Kidney (tissue), 14 donors: ENCODE measurements around the gene INHBE. TPM values are rescaled to one million over a fixed set of nuclear protein-coding genes. Genes with fewer than 3 reads are reported as not detected.

ENCODE experiments used
- DNase-seq, 5 donors: peaks; one replicate each; pipeline ENCODE4 v3.0.0-alpha.2; 2013 to 2020
- FAIRE-seq: peaks from 2 replicates; lab custom pipeline; 2012; peaks lifted over from hg19 to GRCh38; lab: Jason Lieb, UNC
- H3K27ac ChIP-seq, 2 donors: one replicate each; pipeline ENCODE4 v1.7.0; 2013; ENCODE audit warnings: low read depth in 2 of 2, low read length in 2 of 2, inconsistent platforms in 1 of 2
- H3K27me3 ChIP-seq: one replicate; pipeline ENCODE4 v1.7.1; 2013; ENCODE audit warnings: low read length, inconsistent platforms; ENCODE audit not compliant: control insufficient read depth, insufficient read depth
- H3K36me3 ChIP-seq, 3 donors: one replicate each; pipeline versions ENCODE4 v1.7.0 to v1.7.1; 2013; ENCODE audit warnings: low read length in 3 of 3, control low read depth in 1 of 3, inconsistent platforms in 1 of 3; ENCODE audit not compliant: insufficient read depth in 3 of 3, control insufficient read depth in 2 of 3
- H3K4me1 ChIP-seq, 3 donors: one replicate each; pipeline versions ENCODE4 v1.7.0 to v1.7.1; 2013; ENCODE audit warnings: low read length in 3 of 3, inconsistent platforms in 1 of 3, low read depth in 1 of 3; ENCODE audit not compliant: control insufficient read depth in 2 of 3, insufficient read depth in 2 of 3
- H3K4me3 ChIP-seq, 3 donors: one replicate each; pipeline versions ENCODE4 v1.7.0 to v1.8.1; 2013; ENCODE audit warnings: low read length in 3 of 3, control low read depth in 1 of 3, inconsistent platforms in 1 of 3
- H3K9ac ChIP-seq, 3 donors: one replicate each; pipeline versions ENCODE4 v1.7.0 to v1.7.1; 2013; ENCODE audit warnings: low read length in 3 of 3, control low read depth in 1 of 3, inconsistent platforms in 1 of 3
- H3K9me3 ChIP-seq, 3 donors: one replicate each; pipeline versions ENCODE4 v1.7.0 to v1.7.1; 2013; ENCODE audit warnings: low read length in 3 of 3, control low read depth in 1 of 3, inconsistent platforms in 1 of 3; ENCODE audit not compliant: control insufficient read depth in 2 of 3, insufficient read depth in 1 of 3
- CTCF ChIP-seq: IDR thresholded peaks from 3 replicates; pipeline ENCODE4 v1.5.1; 2012; ENCODE audit warnings: mild to moderate bottlenecking, moderate library complexity, borderline replicate concordance; ENCODE audit not compliant: insufficient read depth; ENCODE audit errors: extremely low read depth
- intact Hi-C: fragments of 100-400 bp; cut with DNase I; formaldehyde crosslinking; loops from one replicate; pipeline ENCODE4 v1.11.1; 2022
- polyA plus RNA-seq: library from polyadenylated mRNA; stranded (reverse); fragments of 350-450 nt; fragmentation: Illumina TruSeq; extraction: RNeasy Lipid Tissue Mini Kit (QIAGEN cat#74804); gene quantifications from one replicate; pipeline ENCODE4 v1.2.3, GENCODE V29; 2014; ENCODE audit warnings: low read depth, low replicate concordance; ENCODE audit not compliant: insufficient read depth
- total RNA-seq: library from RNA; stranded (reverse); fragmentation: NEBNext Ultra II Directional; extraction: Animal tissue kit (Norgen Biotek cat#: 25700); gene quantifications from one replicate; pipeline ENCODE4 v1.2.1, GENCODE V29; 2021
- donor health status: control.
- donor health status: control.
- donor health status: control.
- donor health status: control.
- donor health status: control.
- donor health status: DM: yes; HTN: yes; CAD: no.
- donor health status: Normal renal cell carcinoma (clear cell type).

The INHBE gene
- total and polyA plus RNA-seq, 2 donors from 2014 or later, result 0.19 to 0.30 TPM

DNA sequence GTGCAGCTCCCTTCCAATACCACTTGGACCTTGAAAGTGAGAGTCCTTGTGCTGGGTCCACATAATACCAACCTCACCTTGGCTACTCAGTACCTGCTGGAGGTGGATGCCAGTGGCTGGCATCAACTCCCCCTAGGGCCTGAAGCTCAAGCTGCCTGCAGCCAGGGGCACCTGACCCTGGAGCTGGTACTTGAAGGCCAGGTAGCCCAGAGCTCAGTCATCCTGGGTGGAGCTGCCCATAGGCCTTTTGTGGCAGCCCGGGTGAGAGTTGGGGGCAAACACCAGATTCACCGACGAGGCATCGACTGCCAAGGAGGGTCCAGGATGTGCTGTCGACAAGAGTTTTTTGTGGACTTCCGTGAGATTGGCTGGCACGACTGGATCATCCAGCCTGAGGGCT is 5.7 kb upstream of the INHBE start:
- FAIRE-seq, result no peak
- no peaks in the 10 kb centered on the region for H3K27me3 ChIP-seq
- H3K36me3 ChIP-seq, result no peaks in the 10 kb centered on the region
- intact Hi-C loops, result loop anchor here (5.0 kb wide), 1 partner anchor 142 kb away; no protein-coding TSS in a partner anchor
- DNase-seq, result no peak
- peaks cover 0 to 3% (median 0%) of the 10 kb centered on the region in 3 donors for H3K4me1 ChIP-seq
- H3K4me3 ChIP-seq, result no peak overlapping the region
- H3K9me3 ChIP-seq, result no peaks in the 10 kb centered on the region
- no peak overlapping the region for H3K9ac ChIP-seq
- H3K27ac ChIP-seq, result no peak overlapping the region
- no peak for TF ChIP-seq CTCF

- no peak for TF ChIP-seq CTCF
- H3K4me3 ChIP-seq, result no peak overlapping the region
- H3K27me3 ChIP-seq, result no peaks in the 10 kb centered on the region
- DNase-seq (no peak), FAIRE-seq (no peak)
- H3K4me1 ChIP-seq, result peaks cover 0 to 3% (median 0%) of the 10 kb centered on the region in 3 donors
- intact Hi-C loops, result loop anchor here (10.0 kb wide), 1 partner anchor 185 kb away; no protein-coding TSS in a partner anchor
- H3K9me3 ChIP-seq, result no peaks in the 10 kb centered on the region
- H3K36me3 ChIP-seq, result no peaks in the 10 kb centered on the region
- no peak overlapping the region for H3K27ac ChIP-seq
- no peak overlapping the region for H3K9ac ChIP-seq
These were observed 5.0 kb upstream of the INHBE start for GRCh38 chr12:57450057-57450456.

DNA sequence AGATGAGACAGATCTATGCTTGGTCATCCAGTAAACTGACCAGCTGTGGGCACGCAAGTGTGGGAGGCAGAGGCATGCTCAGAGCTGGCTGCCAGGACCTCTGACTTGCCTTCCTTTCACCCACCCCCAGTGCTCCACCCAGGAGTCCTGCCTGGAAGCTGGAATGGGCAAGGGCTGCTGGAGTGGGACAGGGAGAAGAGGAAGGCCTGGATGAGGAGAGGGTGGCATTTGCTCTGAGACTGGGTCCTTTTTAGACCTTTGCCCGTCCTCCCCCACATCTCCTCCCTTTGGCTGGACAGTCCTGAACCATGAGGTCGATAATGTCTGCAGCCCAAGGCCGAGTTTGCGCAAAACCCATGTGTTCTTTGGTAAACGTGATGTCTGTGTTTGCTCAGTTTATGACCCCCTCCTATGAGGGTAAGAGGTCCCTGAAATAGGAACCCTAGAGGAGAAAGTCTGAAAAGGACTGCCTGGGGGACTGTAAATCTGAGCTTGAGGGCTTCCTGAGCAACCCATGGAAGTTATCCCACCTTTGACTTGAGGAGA is 3.8 kb upstream of the INHBE start:
- H3K36me3 ChIP-seq, result no peaks in the 10 kb centered on the region
- no peak overlapping the region for H3K9ac ChIP-seq
- no peaks in the 10 kb centered on the region for H3K27me3 ChIP-seq
- H3K27ac ChIP-seq, result no peak overlapping the region
- H3K4me3 ChIP-seq, result no peak overlapping the region
- H3K9me3 ChIP-seq, result no peaks in the 10 kb centered on the region
- DNase-seq, result no peak
- peaks cover 0 to 4% (median 3%) of the 10 kb centered on the region in 3 donors for H3K4me1 ChIP-seq
- FAIRE-seq, result no peak
- no peak for TF ChIP-seq CTCF
- intact Hi-C loops, result loop anchor here (10.0 kb wide), 1 partner anchor 187 kb away; no protein-coding TSS in a partner anchor
